Ovary (tissue), 9 donors: ENCODE data around the gene CPSF4. TPM values are rescaled to one million over a fixed set of nuclear protein-coding genes. Genes with fewer than 3 reads are reported as not detected.
A peak's percentile ranks its signal among the peaks of the same experiment; 100 is the strongest.

Experiments
- DNase-seq, 5 donors: peaks; one replicate each; pipeline ENCODE4 v3.0.0-alpha.2; 2019 to 2020
- H3K27ac ChIP-seq, 2 donors: fragments of 200-600 bp; one replicate each; pipeline versions ENCODE4 v1.5.1 to v1.8.0; 2019 to 2022
- H3K27me3 ChIP-seq: fragments of 200-600 bp; one replicate; pipeline ENCODE4 v1.8.0; 2022
- H3K36me3 ChIP-seq: fragments of 200-600 bp; sonication (generic); one replicate; pipeline ENCODE4 v1.5.1; 2019
- H3K4me1 ChIP-seq: one replicate; pipeline ENCODE4 v1.8.1; 2013; ENCODE audit warnings: mild to moderate bottlenecking, moderate library complexity; ENCODE audit not compliant: insufficient read depth
- H3K4me3 ChIP-seq: fragments of 200-600 bp; sonication (generic); one replicate; pipeline ENCODE4 v1.5.1; 2017
- H3K9me3 ChIP-seq, 2 donors: fragments of 200-600 bp in 1 of 2; sonication (generic) in 1 of 2; one replicate each; pipeline versions ENCODE4 v1.5.1 to v1.8.1; 2013 to 2019; ENCODE audit warnings: mild to moderate bottlenecking in 1 of 2, moderate library complexity in 1 of 2
- EP300 ChIP-seq: sonication (generic); formaldehyde crosslinking; IDR thresholded peaks from one replicate; pipeline ENCODE4 v1.6.1; 2017; ENCODE audit warnings: antibody characterized with exemption
- POLR2A ChIP-seq: fragments of 450-650 bp; IDR thresholded peaks from one replicate; pipeline ENCODE4 v1.6.1; 2017; ENCODE audit warnings: antibody characterized with exemption, mild to moderate bottlenecking, moderate library complexity
- WGBS, 3 donors: extraction: QIAGEN DNeasy Blood & Tissue Kit in 1 of 3; methylation state at CpG; one replicate each; pipeline versions ENCODE4 v1.1.5 to v1.1.7; 2013 to 2017; 5-methylcytosine and 5-hydroxymethylcytosine counted together
- intact Hi-C, 4 donors: fragments of 100-400 bp; cut with DNase I; formaldehyde crosslinking; loops; one replicate each; pipeline versions ENCODE4 v1.11.0 to v1.15.1; 2022 to 2023
- polyA plus RNA-seq, 2 donors: library from polyadenylated mRNA; stranded (reverse); fragments of 200-250 nt in 1 of 2; fragments of 350-450 nt in 1 of 2; fragmentation: Illumina TruSeq in 1 of 2; extraction: RNeasy Lipid Tissue Mini Kit (QIAGEN cat#74804) in 1 of 2; gene quantifications; one replicate each; pipeline ENCODE4 v1.2.3, GENCODE V29; 2013 to 2014
- total RNA-seq, 7 donors: library from RNA; depleted of rRNA in 2 of 7; stranded (reverse); fragments of >200 nt in 2 of 7; fragmentation: NEBNext Ultra II Directional in 3 of 7; extraction: Animal tissue kit (Norgen Biotek cat#: 25700) in 3 of 7; gene quantifications; one replicate each; pipeline versions ENCODE4 v1.1.0 to v1.2.4, GENCODE V29; 2016 to 2023
- TF ChIP-seq, protein P1 (sequence below), 3 donors: fragments of 450-650 bp in 2 of 3; fragments of 200-600 bp in 1 of 3; IDR thresholded peaks; one replicate each; pipeline versions ENCODE4 v1.5.1 to v1.8.0; 2016 to 2022; ENCODE audit warnings: antibody characterized with exemption in 3 of 3, mild to moderate bottlenecking in 1 of 3
- donor health status: DM: no; HTN: no; CAD: no; lungs with moderate emphysema.
- donor health status: DM: no; HTN: no; CAD: no.
- donor health status: Bipolar disorder and iron deficiency.
- donor health status: DM: yes; HTN: yes; CAD: no.
- donor health status: DM: no; HTN: no; CAD: no.
- donor health status: DM: yes; HTN: yes; CAD: no.

Gene CPSF4
- total and polyA plus RNA-seq, 9 donors: 10.7 to 40.9 (median 32.9) TPM

DNA sequence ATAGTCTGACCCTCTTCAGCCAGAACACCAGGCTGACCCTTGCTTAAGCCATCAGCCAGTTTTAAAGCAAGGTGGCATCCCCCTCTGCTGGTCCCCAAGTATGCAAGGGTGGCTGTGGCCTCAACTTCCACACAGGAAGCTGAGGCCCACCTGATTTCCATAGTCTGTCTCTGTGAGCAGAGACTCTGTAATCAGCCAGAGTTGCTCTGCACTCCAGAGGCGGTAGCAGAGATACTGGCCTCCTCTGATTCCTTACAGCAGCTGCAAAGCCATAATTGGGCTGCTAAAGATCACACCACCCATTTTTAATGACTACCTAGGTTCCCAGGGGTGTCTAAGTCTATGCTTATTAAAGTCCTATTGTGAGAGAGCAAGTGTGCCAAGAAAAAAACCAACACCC lies 32.2 kb upstream of the CPSF4 start:
- 63 to 77% (median 64%) methylated on average over 1 of the region's 1 CpG for WGBS, 3 donors
- intact Hi-C loops: loop anchor here in 1 of 4 donors (10.0 kb wide), 1 partner anchor 148 kb away; the partner anchor contains the start of genes FAM200A and ZNF655
- no peak for DNase-seq
- Histone ChIP-seq H3K27ac (no peak overlapping the region), H3K4me1 (peaks cover 10% of the 10 kb centered on the region), H3K9me3 (no peaks in the 10 kb centered on the region), H3K27me3 (no peaks in the 10 kb centered on the region), H3K36me3 (no peaks in the 10 kb centered on the region), H3K4me3 (no peak overlapping the region)
- TF ChIP-seq POLR2A: no peak
- TF ChIP-seq, protein P1, sequence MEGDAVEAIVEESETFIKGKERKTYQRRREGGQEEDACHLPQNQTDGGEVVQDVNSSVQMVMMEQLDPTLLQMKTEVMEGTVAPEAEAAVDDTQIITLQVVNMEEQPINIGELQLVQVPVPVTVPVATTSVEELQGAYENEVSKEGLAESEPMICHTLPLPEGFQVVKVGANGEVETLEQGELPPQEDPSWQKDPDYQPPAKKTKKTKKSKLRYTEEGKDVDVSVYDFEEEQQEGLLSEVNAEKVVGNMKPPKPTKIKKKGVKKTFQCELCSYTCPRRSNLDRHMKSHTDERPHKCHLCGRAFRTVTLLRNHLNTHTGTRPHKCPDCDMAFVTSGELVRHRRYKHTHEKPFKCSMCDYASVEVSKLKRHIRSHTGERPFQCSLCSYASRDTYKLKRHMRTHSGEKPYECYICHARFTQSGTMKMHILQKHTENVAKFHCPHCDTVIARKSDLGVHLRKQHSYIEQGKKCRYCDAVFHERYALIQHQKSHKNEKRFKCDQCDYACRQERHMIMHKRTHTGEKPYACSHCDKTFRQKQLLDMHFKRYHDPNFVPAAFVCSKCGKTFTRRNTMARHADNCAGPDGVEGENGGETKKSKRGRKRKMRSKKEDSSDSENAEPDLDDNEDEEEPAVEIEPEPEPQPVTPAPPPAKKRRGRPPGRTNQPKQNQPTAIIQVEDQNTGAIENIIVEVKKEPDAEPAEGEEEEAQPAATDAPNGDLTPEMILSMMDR (IDR thresholded peaks at IDR 0.05): no peak

DNA sequence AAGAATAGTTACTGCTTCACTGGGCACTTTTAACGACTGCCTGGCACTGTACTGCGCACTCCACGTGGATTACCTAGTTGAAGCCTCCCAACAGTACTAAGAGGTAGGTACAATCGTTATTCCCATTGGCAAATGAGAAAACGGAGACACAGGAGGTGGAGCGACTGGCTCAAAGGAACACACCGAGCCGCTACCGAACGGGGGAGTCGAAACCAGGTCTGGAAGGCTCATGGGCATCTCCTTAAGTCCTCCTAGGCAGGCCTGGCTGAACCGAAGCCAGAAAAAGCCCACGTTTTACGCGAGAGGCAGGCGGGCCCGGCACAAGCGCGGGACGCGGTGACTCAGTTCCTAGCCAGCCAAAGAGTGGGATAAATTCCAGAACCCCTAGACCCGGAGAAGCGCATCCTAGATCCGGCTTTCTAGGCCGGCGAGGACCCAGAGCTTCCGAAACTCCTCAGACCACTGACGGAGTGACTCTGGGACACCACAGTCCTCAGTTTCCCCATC lies 30.8 kb upstream of the CPSF4 start:
- DNase-seq: peak; percentile 68 to 78 (median 76)
- intact Hi-C loops: loop anchor here in 1 of 4 donors (10.0 kb wide), 1 partner anchor 147 kb away; the partner anchor contains the start of genes FAM200A and ZNF655
- H3K36me3 ChIP-seq: no peaks in the 10 kb centered on the region
- H3K27me3 ChIP-seq: no peaks in the 10 kb centered on the region
- peak overlapping the region; percentile 100 for H3K4me3 ChIP-seq
- peaks cover 10% of the 10 kb centered on the region for H3K4me1 ChIP-seq
- no peaks in the 10 kb centered on the region for H3K9me3 ChIP-seq
- WGBS, 3 donors: 0% methylated on average over 28 of the region's 28 CpGs
- TF ChIP-seq POLR2A: no peak
- TF ChIP-seq EP300: no peak
- TF ChIP-seq, protein P1 (IDR thresholded peaks at IDR 0.05): no peak
- H3K27ac ChIP-seq: peak overlapping the region; percentile 73 to 99

DNA sequence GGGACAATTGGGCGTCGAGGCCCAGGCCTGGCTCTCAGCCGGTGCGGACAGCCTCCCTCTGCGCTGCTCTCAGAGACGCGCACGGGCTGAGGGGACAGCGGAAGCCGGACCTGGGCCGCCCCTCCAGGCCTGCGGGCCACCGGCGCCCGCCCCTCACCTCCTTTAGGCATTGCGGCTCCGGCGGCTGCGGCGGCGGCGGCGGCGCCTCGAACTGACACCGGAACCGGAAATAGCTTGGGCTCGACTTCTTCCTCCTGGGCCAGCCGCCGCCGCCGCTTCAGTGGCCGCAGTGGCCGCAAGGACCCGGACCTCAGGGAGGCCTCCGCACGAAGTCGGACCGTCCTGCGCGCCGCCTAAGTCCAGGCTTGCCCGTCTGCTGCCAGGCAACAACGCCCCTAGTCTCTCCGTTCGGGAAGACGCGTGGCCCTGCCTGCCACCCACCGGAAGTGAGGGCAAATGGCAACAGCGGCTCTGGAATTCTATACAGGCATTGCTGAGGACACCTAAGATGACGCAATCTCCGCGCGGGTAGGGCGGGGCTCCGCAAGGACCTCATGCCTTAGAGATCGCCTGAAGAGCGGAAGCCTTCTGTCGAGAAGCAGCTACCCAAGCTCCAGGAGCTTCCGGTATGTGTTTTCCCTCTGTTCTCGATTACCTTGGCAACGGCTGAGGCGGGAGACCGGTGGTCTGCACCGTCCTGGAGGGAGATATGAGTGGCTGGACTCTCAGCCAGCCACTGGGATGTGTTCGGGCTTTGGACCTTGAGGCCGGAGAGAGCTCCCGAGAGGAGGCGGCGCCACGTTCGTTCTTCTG lies 30.2 kb upstream of the CPSF4 start, which contains the start of the genes BUD31 and PDAP1:
Gene BUD31 (plus strand): TSS at position 591 of the 813 bp plus-strand sequence. CDS start 2,124 bp downstream, outside the sequence.
Gene PDAP1 (minus strand): TSS at position 219 of the 813 bp plus-strand sequence. CDS start 49 bp downstream, at position 170.
- peak; percentile 92 to 96 (median 94) for DNase-seq
- 0 to 1% (median 1%) methylated on average over 57 to 72 of the region's 72 CpGs for WGBS, 3 donors
- Histone ChIP-seq H3K4me1 (peaks cover 10% of the 10 kb centered on the region), H3K9me3 (no peaks in the 10 kb centered on the region), H3K27me3 (no peaks in the 10 kb centered on the region), H3K4me3 (peak within 1 kb of the TSS; percentile 100), H3K27ac (peak within 1 kb of the TSS; percentile 73 to 99), H3K36me3 (no peaks in the 10 kb centered on the region)
- intact Hi-C loops: loop anchor here in 1 of 4 donors (10.0 kb wide), 1 partner anchor 146 kb away; the partner anchor contains the start of genes FAM200A and ZNF655
- peak; percentile 77 for TF ChIP-seq POLR2A
- TF ChIP-seq EP300: peak; percentile 73
- TF ChIP-seq, protein P1 (IDR thresholded peaks at IDR 0.05): peak in 2 of 3 donors; percentile 60 to 77

DNA sequence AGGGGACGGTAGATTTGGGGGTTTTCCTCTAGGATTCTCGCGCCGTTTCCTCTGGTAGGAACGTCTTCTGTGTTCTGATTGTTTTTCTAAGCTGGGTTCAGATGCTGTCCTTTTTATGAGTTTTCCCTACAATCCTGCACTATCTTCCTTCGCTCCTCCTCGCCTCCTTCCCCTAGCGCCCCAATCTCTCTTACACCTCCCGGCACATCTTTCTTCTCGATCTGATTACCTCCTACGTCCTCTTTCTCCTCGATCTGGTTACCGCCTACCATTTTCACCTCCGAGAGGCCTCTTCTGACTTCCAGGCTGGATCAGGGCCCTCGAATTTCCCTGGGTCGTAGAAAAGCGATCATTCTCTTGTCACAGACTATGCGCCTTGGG lies 29.6 kb upstream of the CPSF4 start:
- Histone ChIP-seq H3K36me3 (no peaks in the 10 kb centered on the region), H3K4me1 (peaks cover 10% of the 10 kb centered on the region), H3K27me3 (no peaks in the 10 kb centered on the region), H3K27ac (peak overlapping the region; percentile 73 to 99), H3K9me3 (no peaks in the 10 kb centered on the region), H3K4me3 (peak overlapping the region; percentile 100)
- no peak for DNase-seq
- TF ChIP-seq POLR2A: no peak
- TF ChIP-seq, protein P1 (IDR thresholded peaks at IDR 0.05): no peak
- TF ChIP-seq EP300: no peak
- intact Hi-C loops: loop anchor here in 1 of 4 donors (10.0 kb wide), 1 partner anchor 146 kb away; the partner anchor contains the start of genes FAM200A and ZNF655
- 0 to 1% (median 0%) methylated on average over 18 of the region's 18 CpGs for WGBS, 3 donors
